Daoy (cell line): ENCODE results near the gene HOXD8. TPM values are rescaled to one million over a fixed set of nuclear protein-coding genes. Genes with fewer than 3 reads are reported as not detected.

ENCODE experiments used
- DNase-seq: peaks from one replicate; pipeline ENCODE4 v3.0.0-alpha.2; 2015; ENCODE audit warnings: low read depth
- total RNA-seq: library from RNA; depleted of rRNA; stranded (reverse); fragments of >200 nt; shearing (Covaris generic); gene quantifications from 2 replicates; pipeline ENCODE4 v1.2.3, GENCODE V29; 2014; rRNA removed

The HOXD8 gene
- total RNA-seq, 1 experiment from 2014 or later: 9.7 TPM

GRCh38 chr2:176173567-176174381, 44.3 kb downstream of the HOXD8 start:
- DNase-seq: no peak

- no peak for DNase-seq
These were observed 44.9 kb downstream of the HOXD8 start for GRCh38 chr2:176174382-176174823.

- no peak for DNase-seq
These were observed 45.6 kb downstream of the HOXD8 start for GRCh38 chr2:176174824-176175708.

- DNase-seq: no peak
These were observed 46.5 kb downstream of the HOXD8 start for GRCh38 chr2:176175709-176176607.

GRCh38 chr2:176177580-176178037, 48.1 kb downstream of the HOXD8 start:
- no peak for DNase-seq

GRCh38 chr2:176178038-176178756, 48.7 kb downstream of the HOXD8 start:
- peak; percentile 67 for DNase-seq

GRCh38 chr2:176178757-176179295, 49.3 kb downstream of the HOXD8 start:
- no peak for DNase-seq

GRCh38 chr2:176181551-176181950, 52.0 kb downstream of the HOXD8 start:
- DNase-seq: no peak

Other genes with a start within 250 kb of the HOXD8 start
- gene LNPK, start 127.4 kb upstream of the HOXD8 start, total RNA-seq: 19.7 and 29.4 TPM in 2 replicates
- not detected in 2 replicates for gene EVX2, start 45.7 kb upstream of the HOXD8 start, total RNA-seq
- 20.7 and 21.5 TPM in 2 replicates for gene HOXD13, start 37.0 kb upstream of the HOXD8 start, total RNA-seq
- gene HOXD12, start 29.9 kb upstream of the HOXD8 start, total RNA-seq: 0.46 TPM in 1 of 2 replicates, not detected in the other
- gene HOXD11, start 22.4 kb upstream of the HOXD8 start, total RNA-seq: 13.4 and 14.0 TPM in 2 replicates
- gene HOXD10, start 12.9 kb upstream of the HOXD8 start, total RNA-seq: 14.8 and 18.6 TPM in 2 replicates
- gene HOXD9, start 7.0 kb upstream of the HOXD8 start, total RNA-seq: 2.5 and 3.1 TPM in 2 replicates
- gene HOXD4, start 21.8 kb downstream of the HOXD8 start, total RNA-seq: 1.5 and 2.5 TPM in 2 replicates
- 5.0 and 10.9 TPM in 2 replicates for gene HOXD3, start 27.6 kb downstream of the HOXD8 start, total RNA-seq
- gene HOXD1, start 59.0 kb downstream of the HOXD8 start, total RNA-seq: 1.3 and 3.0 TPM in 2 replicates
- gene MTX2, start 139.7 kb downstream of the HOXD8 start, total RNA-seq: 37.1 and 53.4 TPM in 2 replicates